T-cell (primary cell): Measurements from ENCODE around the gene LAMTOR2. TPM values are rescaled to one million over a fixed set of nuclear protein-coding genes. Genes with fewer than 3 reads are reported as not detected.
A peak's percentile ranks its signal among the peaks of the same experiment; 100 is the strongest.
"Not testable (repeated sequence)": the region's sequence is repeated elsewhere in the genome, so short reads cannot be mapped to it uniquely, and the experiment has no call there.

Experiments
- ATAC-seq, 4 experiments: fragments of 200-7000 bp in 3 of 4; fragments of 150-1000 bp in 1 of 4; cut with Tn5 transposase; replicated peaks in 1 of 4; 1 replicate in 3 of 4; 2 replicates in 1 of 4; pipeline ENCODE4 v1.10.0; 2021; ENCODE audit warnings: moderate library complexity in 3 of 4, mild to moderate bottlenecking in 2 of 4, moderate number of reproducible peaks in 1 of 4
- CTCF ChIA-PET, 2 donors: fragments of 300-600 bp; sonication (Branson Sonifier 250); formaldehyde crosslinking; loops; one replicate each; lab custom pipeline; 2022; ENCODE audit warnings: antibody characterized with exemption in 2 of 2; lab: Charles Lee
- POLR2A ChIA-PET, 2 donors: fragments of 300-600 bp; sonication (Branson Sonifier 250); formaldehyde crosslinking; loops; one replicate each; lab custom pipeline; 2022; ENCODE audit warnings: antibody characterized with exemption in 2 of 2; lab: Charles Lee
- DNase-seq, 35 experiments: peaks; one replicate each; pipeline versions ENCODE4 v3.0.0 to v3.0.0-alpha.2; 2013 to 2023
- H3K27ac ChIP-seq: one replicate; pipeline ENCODE4 v1.5.1; 2013; ENCODE audit warnings: low read length
- H3K27me3 ChIP-seq, 2 experiments: replicated peaks in 1 of 2; 1 replicate in 1 of 2; 2 replicates in 1 of 2; pipeline versions ENCODE4 v1.6.1 to v1.7.0; 2013; ENCODE audit warnings: low read length in 1 of 2, mixed read lengths in 1 of 2; ENCODE audit not compliant: control insufficient read depth in 2 of 2, insufficient read depth in 2 of 2; ENCODE audit errors: extremely low read depth in 1 of 2
- H3K36me3 ChIP-seq, 2 donors: 1 replicate in 1 of 2; 2 replicates in 1 of 2; pipeline versions ENCODE4 v1.6.1 to v1.7.0; 2013; ENCODE audit warnings: low read length in 1 of 2; ENCODE audit not compliant: control insufficient read depth in 2 of 2, insufficient read depth in 1 of 2; ENCODE audit errors: extremely low read depth in 1 of 2
- H3K4me1 ChIP-seq, 2 experiments: 1 replicate in 1 of 2; 2 replicates in 1 of 2; pipeline versions ENCODE4 v1.6.1 to v1.7.0; 2013; ENCODE audit warnings: low read length in 2 of 2, mixed read lengths in 1 of 2; ENCODE audit not compliant: insufficient read depth in 2 of 2, control insufficient read depth in 1 of 2; ENCODE audit errors: extremely low read depth in 1 of 2
- H3K4me3 ChIP-seq, 2 donors: 1 replicate in 1 of 2; 2 replicates in 1 of 2; pipeline versions ENCODE4 v1.5.1 to v1.7.0; 2013; ENCODE audit warnings: mild to moderate bottlenecking in 2 of 2, low read length in 1 of 2, moderate library complexity in 1 of 2; ENCODE audit not compliant: control insufficient read depth in 1 of 2; ENCODE audit errors: extremely low read depth in 1 of 2
- H3K9me3 ChIP-seq: 2 replicates; pipeline ENCODE4 v1.7.0; 2013
- H3K27ac Mint-ChIP-seq, 2 donors: one replicate each; pipeline ENCODE4 v1.8.0; 2020 to 2021; ENCODE audit warnings: mild to moderate bottlenecking in 2 of 2, mixed read lengths in 2 of 2
- H3K27me3 Mint-ChIP-seq, 2 donors: one replicate each; pipeline ENCODE4 v1.8.0; 2021 to 2022; ENCODE audit warnings: mixed read lengths in 2 of 2
- H3K36me3 Mint-ChIP-seq: one replicate; pipeline ENCODE4 v1.8.0; 2021; ENCODE audit warnings: mixed read lengths
- H3K4me1 Mint-ChIP-seq, 3 donors: one replicate each; pipeline ENCODE4 v1.8.0; 2020 to 2022; ENCODE audit warnings: mixed read lengths in 3 of 3, mild to moderate bottlenecking in 1 of 3
- H3K4me3 Mint-ChIP-seq, 3 donors: one replicate each; pipeline ENCODE4 v1.8.0; 2020 to 2022; ENCODE audit warnings: mild to moderate bottlenecking in 3 of 3, mixed read lengths in 3 of 3, moderate library complexity in 3 of 3
- H3K9me3 Mint-ChIP-seq, 3 donors: one replicate each; pipeline ENCODE4 v1.8.0; 2020 to 2022; ENCODE audit warnings: mixed read lengths in 3 of 3
- WGBS: methylation state at CpG from one replicate; pipeline ENCODE4 v1.1.5; 2013; ENCODE audit warnings: missing lambda C conversion rate; ENCODE audit not compliant: insufficient coverage; 5-methylcytosine and 5-hydroxymethylcytosine counted together
- total RNA-seq, 35 experiments: library from RNA in 6 of 35; stranded (reverse) in 6 of 35; fragments of 120-200 nt in 1 of 35; gene quantifications; one replicate each; pipeline versions ENCODE4 v1.2.1 to v1.2.4 and lab custom pipeline; 2013 to 2026

Gene LAMTOR2
- total RNA-seq, 5 donors from 2014 or later (not counting 1 experiment from before 2014, with no cell fraction given) = 21.5 to 37.8 (median 35.2) TPM

DNA sequence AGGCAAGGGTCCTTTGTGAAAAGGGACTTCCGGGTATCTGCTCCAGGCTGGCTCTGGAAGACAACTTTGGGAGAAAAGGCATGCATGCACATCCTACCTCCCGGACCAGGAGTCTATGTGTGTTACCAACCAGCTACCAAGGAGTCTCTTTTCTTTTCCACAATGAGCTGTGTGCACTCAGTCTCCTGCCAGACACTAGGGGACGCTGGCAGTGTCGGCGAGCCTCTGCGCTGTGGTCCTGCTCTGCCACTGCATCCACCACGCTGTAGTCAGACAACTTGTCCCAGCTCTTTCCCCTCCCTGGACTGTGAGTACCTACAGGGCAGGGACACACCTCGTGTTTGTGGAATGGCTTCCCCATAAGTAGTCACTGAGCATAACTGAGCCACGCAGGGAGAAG, 28.7 kb upstream of the LAMTOR2 start:
- Histone ChIP-seq H3K27ac (no peak overlapping the region), H3K9me3 (no peaks in the 10 kb centered on the region), H3K27me3 (peaks cover 0 to 5% of the 10 kb centered on the region in 2 experiments), H3K4me1 (peaks cover 2 to 8% of the 10 kb centered on the region in 2 experiments), H3K4me3 (no peak overlapping the region), H3K36me3 (no peaks in the 10 kb centered on the region)
- Mint-ChIP-seq H3K27me3 (peaks cover 0 to 5% of the 10 kb centered on the region in 2 donors), H3K27ac (peak overlapping the region in 1 of 2 donors; percentile 10), H3K4me3 (no peak overlapping the region), H3K36me3 (no peaks in the 10 kb centered on the region), H3K9me3 (no peaks in the 10 kb centered on the region), H3K4me1 (peaks cover 5 to 18% (median 8%) of the 10 kb centered on the region in 3 donors)
- WGBS = 22% methylated on average over 8 of the region's 9 CpGs
- DNase-seq = peak in 25 of 35 experiments; percentile 1 to 56 (median 21)
- ATAC-seq = peak; percentile 64 to 79 (median 76)
- ChIA-PET CTCF (interaction anchor here in 1 of 2 donors (0.7 to 1.0 kb wide), 3 partner anchors 38 to 48 kb away, joined by 3 to 7 read pairs (median 4); no protein-coding TSS in a partner anchor), POLR2A (no interaction called here)

- no CpG with 5 or more reads among the region's 4 CpGs for WGBS
- no peak overlapping the region for H3K27ac ChIP-seq
- Mint-ChIP-seq H3K36me3 (no peaks in the 10 kb centered on the region), H3K4me3 (no peak overlapping the region), H3K27ac (no peak overlapping the region), H3K4me1 (peaks cover 3 to 14% (median 7%) of the 10 kb centered on the region in 3 donors), H3K27me3 (peaks cover 0 to 5% of the 10 kb centered on the region in 2 donors), H3K9me3 (no peaks in the 10 kb centered on the region)
- CTCF ChIA-PET = interaction anchor here in 1 of 2 donors (0.9 to 1.0 kb wide), 2 partner anchors 39 to 49 kb away, joined by 4 to 7 read pairs; no protein-coding TSS in a partner anchor
- DNase-seq (no peak), ATAC-seq (no peak)
- H3K27me3 ChIP-seq = peaks cover 0 to 5% of the 10 kb centered on the region in 2 experiments
- POLR2A ChIA-PET = no interaction called here
- H3K36me3 ChIP-seq = no peaks in the 10 kb centered on the region
- H3K9me3 ChIP-seq = no peaks in the 10 kb centered on the region
- no peak overlapping the region for H3K4me3 ChIP-seq
- H3K4me1 ChIP-seq = peaks cover 0 to 4% of the 10 kb centered on the region in 2 experiments
Observed at GRCh38 chr1:156026588-156026987, 28.0 kb upstream of the LAMTOR2 start.

DNA sequence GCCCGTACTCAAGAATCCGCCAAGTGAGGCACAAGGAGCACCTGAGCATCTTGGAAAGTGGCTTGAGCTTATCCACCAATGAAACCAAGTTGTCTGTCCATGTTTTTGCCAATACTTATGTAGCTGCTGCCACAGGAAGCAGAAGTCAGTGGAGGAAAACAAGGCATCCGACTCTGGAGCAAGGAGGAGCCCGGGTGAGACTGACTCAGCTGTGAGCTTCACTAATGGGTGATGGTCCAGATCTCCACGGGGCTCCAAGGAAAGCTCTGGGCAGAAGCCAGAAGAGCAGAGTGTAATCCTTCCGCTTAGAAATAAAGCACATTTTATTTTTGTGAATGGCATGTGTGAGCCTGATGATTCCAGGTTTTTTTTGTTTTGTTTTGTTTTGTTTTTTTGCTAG, 21.6 kb upstream of the LAMTOR2 start:
- H3K27me3 Mint-ChIP-seq = no peaks in the 10 kb centered on the region
- H3K4me1 Mint-ChIP-seq = no peaks in the 10 kb centered on the region
- no peak overlapping the region for H3K27ac Mint-ChIP-seq
- no peaks in the 10 kb centered on the region for H3K4me1 ChIP-seq
- no peaks in the 10 kb centered on the region for H3K9me3 ChIP-seq
- H3K9me3 Mint-ChIP-seq = no peaks in the 10 kb centered on the region
- DNase-seq (no peak), ATAC-seq (no peak)
- H3K27me3 ChIP-seq = no peaks in the 10 kb centered on the region
- H3K36me3 Mint-ChIP-seq = peaks cover 8% of the 10 kb centered on the region
- 78% methylated on average over 5 of the region's 6 CpGs for WGBS
- H3K4me3 ChIP-seq = no peak overlapping the region
- ChIA-PET CTCF (interaction anchor here in 1 of 2 donors (0.7 kb wide), 1 partner anchor 120 kb away, joined by 7 read pairs; no protein-coding TSS in a partner anchor), POLR2A (interaction anchor here in 1 of 2 donors (0.6 kb wide), 1 partner anchor 438 kb away, joined by 12 read pairs; no protein-coding TSS in a partner anchor)
- H3K4me3 Mint-ChIP-seq = no peak overlapping the region
- H3K27ac ChIP-seq = no peak overlapping the region
- H3K36me3 ChIP-seq = peaks cover 0 to 5% of the 10 kb centered on the region in 2 donors

- H3K9me3 ChIP-seq, H3K27me3 ChIP-seq, POLR2A ChIA-PET, H3K4me1 Mint-ChIP-seq, H3K9me3 Mint-ChIP-seq, CTCF ChIA-PET, H3K36me3 ChIP-seq, DNase-seq, H3K27ac Mint-ChIP-seq, H3K4me3 Mint-ChIP-seq, H3K27ac ChIP-seq, H3K27me3 Mint-ChIP-seq, H3K4me1 ChIP-seq, ATAC-seq, H3K4me3 ChIP-seq: not testable (repeated sequence)
- WGBS = 100% methylated on average over 2 of the region's 4 CpGs
- H3K36me3 Mint-ChIP-seq = peaks cover 11% of the 10 kb centered on the region
Observed at GRCh38 chr1:156034991-156035390, 19.6 kb upstream of the LAMTOR2 start.

- ATAC-seq (no peak), DNase-seq (no peak)
- ChIA-PET POLR2A (interaction anchor here in 1 of 2 donors (0.6 kb wide), 1 partner anchor 17 kb away, joined by 4 read pairs; no protein-coding TSS in a partner anchor), CTCF (no interaction called here)
- H3K4me1 ChIP-seq = peaks cover 0 to 7% of the 10 kb centered on the region in 2 experiments
- Mint-ChIP-seq H3K27me3 (no peaks in the 10 kb centered on the region), H3K4me1 (peaks cover 0 to 12% (median 6%) of the 10 kb centered on the region in 3 donors), H3K9me3 (no peaks in the 10 kb centered on the region), H3K4me3 (no peak overlapping the region), H3K27ac (no peak overlapping the region), H3K36me3 (peaks cover 37% of the 10 kb centered on the region)
- no peaks in the 10 kb centered on the region for H3K9me3 ChIP-seq
- peaks cover 5 to 44% of the 10 kb centered on the region in 2 donors for H3K36me3 ChIP-seq
- no peak overlapping the region for H3K27ac ChIP-seq
- H3K4me3 ChIP-seq = no peak overlapping the region
- no peaks in the 10 kb centered on the region for H3K27me3 ChIP-seq
- no CpG with 5 or more reads among the region's 3 CpGs for WGBS
Observed at GRCh38 chr1:156042828-156043227, 11.8 kb upstream of the LAMTOR2 start.

- H3K36me3 Mint-ChIP-seq = peaks cover 47% of the 10 kb centered on the region
- peak overlapping the region; percentile 59 to 63 for H3K27ac Mint-ChIP-seq
- H3K4me1 Mint-ChIP-seq = peaks cover 0 to 12% (median 6%) of the 10 kb centered on the region in 3 donors
- H3K9me3 ChIP-seq = no peaks in the 10 kb centered on the region
- no peak overlapping the region for H3K27ac ChIP-seq
- no peaks in the 10 kb centered on the region for H3K27me3 ChIP-seq
- ChIA-PET POLR2A (no interaction called here), CTCF (interaction anchor here in 1 of 2 donors (0.7 kb wide), 2 partner anchors 288 to 731 kb away, joined by 3 read pairs; no protein-coding TSS in a partner anchor)
- DNase-seq = peak in 1 of 35 experiments; percentile 2
- 30% methylated on average over 3 of the region's 4 CpGs for WGBS
- ATAC-seq = peak in 1 of 4 experiments; percentile 23
- no peak overlapping the region for H3K4me3 Mint-ChIP-seq
- H3K36me3 ChIP-seq = peaks cover 11 to 61% of the 10 kb centered on the region in 2 donors
- H3K9me3 Mint-ChIP-seq = no peaks in the 10 kb centered on the region
- no peaks in the 10 kb centered on the region for H3K27me3 Mint-ChIP-seq
- peaks cover 0 to 7% of the 10 kb centered on the region in 2 experiments for H3K4me1 ChIP-seq
- H3K4me3 ChIP-seq = no peak overlapping the region
Observed at GRCh38 chr1:156045076-156045475, 9.5 kb upstream of the LAMTOR2 start.
